HepG2 (cell line): ENCODE measurements around the gene PNLIP.

Source experiments
- BRCA1 ChIP-seq: sonication (generic); formaldehyde crosslinking; IDR thresholded peaks from 2 replicates; pipeline ENCODE4 v1.4.0; 2020; ENCODE audit warnings: missing genetic modification reagents
- CTCF ChIP-seq: sonication (generic); formaldehyde crosslinking; IDR thresholded peaks from 2 replicates; pipeline ENCODE4 v1.5.0; 2020; ENCODE audit warnings: mild to moderate bottlenecking, missing genetic modification reagents, moderate library complexity
- MEF2D ChIP-seq: sonication (generic); formaldehyde crosslinking; IDR thresholded peaks from 2 replicates; pipeline ENCODE4 v1.5.1; 2020; ENCODE audit warnings: mild to moderate bottlenecking, missing genetic modification reagents
- TSC22D2 ChIP-seq: sonication (generic); formaldehyde crosslinking; IDR thresholded peaks from 2 replicates; pipeline ENCODE4 v1.5.1; 2020; ENCODE audit warnings: missing genetic modification reagents, mild to moderate bottlenecking, borderline replicate concordance
- YY1 ChIP-seq: IDR thresholded peaks from 2 replicates; pipeline ENCODE4 v1.6.1; 2011; ENCODE audit warnings: low read length, low read depth, moderate library complexity, mild to moderate bottlenecking; ENCODE audit not compliant: insufficient read depth, insufficient replicate concordance
- ZNF124 ChIP-seq: sonication (generic); formaldehyde crosslinking; IDR thresholded peaks from 2 replicates; pipeline ENCODE4 v1.4.0; 2020; ENCODE audit warnings: missing genetic modification reagents

- TF ChIP-seq ZNF124 (CRISPR knock-in tag): no peak
- TF ChIP-seq BRCA1 (CRISPR knock-in tag): no peak
- TF ChIP-seq TSC22D2 (CRISPR knock-in tag): no peak
- no peak for TF ChIP-seq MEF2D (CRISPR knock-in tag)
- no peak for TF ChIP-seq YY1
- TF ChIP-seq CTCF (CRISPR knock-in tag): no peak
Measured at GRCh38 chr10:116522803-116523381, 22.8 kb upstream of the PNLIP start.
